Bronchial epithelial cell (primary cell): ENCODE results near the gene TBX19. TPM values are rescaled to one million over a fixed set of nuclear protein-coding genes. Genes with fewer than 3 reads are reported as not detected.
A peak's percentile ranks its signal among the peaks of the same experiment; 100 is the strongest.

Experiments used
- DNase-seq: peaks from one replicate; pipeline ENCODE4 v3.0.0-alpha.2; 2010; ENCODE audit warnings: low read depth
- FAIRE-seq: peaks from 2 replicates; lab custom pipeline; 2011; peaks lifted over from hg19 to GRCh38; lab: Jason Lieb, UNC
- H3K27me3 ChIP-seq: 2 replicates; pipeline ENCODE4 v1.5.1; 2011; ENCODE audit warnings: low read length; ENCODE audit not compliant: control insufficient read depth, insufficient read depth
- H3K36me3 ChIP-seq: 2 replicates; pipeline ENCODE4 v1.5.1; 2011; ENCODE audit warnings: low read length; ENCODE audit not compliant: control insufficient read depth, insufficient read depth
- H3K4me3 ChIP-seq: 2 replicates; pipeline ENCODE4 v1.5.1; 2011; ENCODE audit warnings: mild to moderate bottlenecking, low read depth, low read length, control low read depth
- CTCF ChIP-seq: IDR thresholded peaks from 2 replicates; pipeline ENCODE4 v1.5.1; 2011; ENCODE audit warnings: mild to moderate bottlenecking, moderate library complexity, low read length, control low read depth, inconsistent platforms; ENCODE audit not compliant: insufficient read depth, severe bottlenecking
- total RNA-seq: library from RNA; depleted of rRNA; stranded (reverse); fragments of >200 nt; gene quantifications from 2 replicates; pipeline ENCODE4 v1.2.1, GENCODE V29; 2014

Gene TBX19
- total RNA-seq, 1 donor from 2014 or later, result 0.79 TPM

DNA sequence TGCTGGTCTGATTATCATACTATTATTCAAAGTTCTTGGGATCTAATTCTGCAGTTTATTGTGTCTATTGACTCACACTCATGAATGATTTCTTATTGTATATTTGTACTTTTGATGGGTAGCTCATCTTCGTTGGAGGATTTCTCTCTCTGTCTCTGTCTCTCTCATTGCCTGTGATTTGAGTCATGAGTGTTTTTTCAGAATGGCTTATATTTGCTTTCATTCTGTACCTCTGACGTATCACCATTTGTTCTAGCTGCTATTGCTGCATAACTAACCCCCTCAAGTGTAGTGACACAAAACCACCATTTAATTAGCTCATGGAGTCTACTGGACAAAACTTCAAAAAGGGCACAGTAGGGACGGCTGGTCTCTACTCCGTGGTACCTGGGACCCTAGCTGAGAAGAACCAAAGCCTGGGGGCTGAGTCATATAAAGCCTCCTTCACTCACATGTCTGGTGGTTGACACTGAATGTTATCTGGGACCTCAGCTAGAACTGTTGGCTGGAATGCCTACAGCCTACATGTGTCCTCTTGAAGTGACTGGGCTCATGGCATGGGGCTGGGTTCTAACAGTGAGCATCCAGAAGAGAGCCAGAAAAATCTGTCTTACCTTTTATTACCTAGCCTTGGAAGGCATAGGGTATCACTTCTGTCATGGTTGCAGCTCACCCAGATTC lies 44.2 kb downstream of the TBX19 start:
- DNase-seq (no peak), FAIRE-seq (no peak)
- TF ChIP-seq CTCF, result no peak
- H3K27me3 ChIP-seq, result no peaks in the 10 kb centered on the region
- no peaks in the 10 kb centered on the region for H3K36me3 ChIP-seq
- no peak overlapping the region for H3K4me3 ChIP-seq

DNA sequence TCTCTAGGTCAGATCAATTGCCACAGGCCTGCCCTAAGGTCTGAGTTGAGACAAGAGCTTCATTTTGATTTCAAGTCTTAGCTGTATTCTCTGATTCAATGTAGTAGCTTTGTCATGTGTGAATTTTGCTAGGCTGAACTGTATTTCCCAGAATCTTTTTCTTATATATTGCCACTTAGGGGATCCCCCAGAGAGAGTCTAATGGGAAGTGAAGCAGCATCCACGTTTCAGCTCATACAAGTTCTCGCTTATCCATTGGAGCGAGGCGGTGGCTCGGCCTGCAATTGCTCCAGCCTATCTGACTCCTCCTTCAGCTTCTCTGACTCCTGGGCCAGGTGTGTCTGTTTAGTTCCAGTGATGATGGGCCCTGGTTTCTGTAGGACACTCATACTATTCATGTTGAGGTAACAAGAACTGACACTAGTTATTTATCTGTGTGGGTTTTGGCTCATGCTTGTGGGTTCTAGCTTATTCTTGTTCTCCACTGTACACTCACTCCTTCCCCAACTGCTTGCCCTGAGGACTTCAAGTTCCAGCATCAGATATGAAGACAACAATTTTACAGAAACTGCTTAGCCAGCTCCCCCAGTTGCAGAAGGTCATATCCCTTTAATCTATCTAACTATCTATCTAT lies 48.2 kb downstream of the TBX19 start:
- no peak for TF ChIP-seq CTCF
- DNase-seq (no peak), FAIRE-seq (no peak)
- no peaks in the 10 kb centered on the region for H3K36me3 ChIP-seq
- no peak overlapping the region for H3K4me3 ChIP-seq
- no peaks in the 10 kb centered on the region for H3K27me3 ChIP-seq

- no peak for TF ChIP-seq CTCF
- no peaks in the 10 kb centered on the region for H3K36me3 ChIP-seq
- H3K4me3 ChIP-seq, result no peak overlapping the region
- DNase-seq, result peak; percentile 44
- FAIRE-seq, result no peak
- H3K27me3 ChIP-seq, result no peaks in the 10 kb centered on the region
Observed at GRCh38 chr1:168330285-168330684, 49.6 kb downstream of the TBX19 start.

DNA sequence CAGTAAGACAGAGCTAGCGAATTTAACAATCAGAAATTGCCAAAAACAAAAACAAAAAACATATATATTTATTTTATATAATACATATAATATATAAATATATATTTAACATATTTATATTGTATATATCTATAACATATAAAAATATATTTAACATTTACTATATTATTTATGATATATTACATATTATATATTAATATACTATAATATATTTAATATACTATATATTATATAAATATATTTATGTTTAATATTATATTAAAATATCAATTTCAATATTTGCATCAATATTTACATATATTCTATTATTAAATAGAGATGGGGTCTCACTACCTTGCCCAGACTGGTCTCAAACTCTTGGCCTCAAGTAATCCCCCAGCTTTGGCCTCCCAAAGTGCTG lies 50.9 kb downstream of the TBX19 start:
- no peaks in the 10 kb centered on the region for H3K27me3 ChIP-seq
- no peak for DNase-seq
- TF ChIP-seq CTCF, result no peak
- H3K4me3 ChIP-seq, result no peak overlapping the region
- FAIRE-seq, result no peak
- H3K36me3 ChIP-seq, result no peaks in the 10 kb centered on the region

DNA sequence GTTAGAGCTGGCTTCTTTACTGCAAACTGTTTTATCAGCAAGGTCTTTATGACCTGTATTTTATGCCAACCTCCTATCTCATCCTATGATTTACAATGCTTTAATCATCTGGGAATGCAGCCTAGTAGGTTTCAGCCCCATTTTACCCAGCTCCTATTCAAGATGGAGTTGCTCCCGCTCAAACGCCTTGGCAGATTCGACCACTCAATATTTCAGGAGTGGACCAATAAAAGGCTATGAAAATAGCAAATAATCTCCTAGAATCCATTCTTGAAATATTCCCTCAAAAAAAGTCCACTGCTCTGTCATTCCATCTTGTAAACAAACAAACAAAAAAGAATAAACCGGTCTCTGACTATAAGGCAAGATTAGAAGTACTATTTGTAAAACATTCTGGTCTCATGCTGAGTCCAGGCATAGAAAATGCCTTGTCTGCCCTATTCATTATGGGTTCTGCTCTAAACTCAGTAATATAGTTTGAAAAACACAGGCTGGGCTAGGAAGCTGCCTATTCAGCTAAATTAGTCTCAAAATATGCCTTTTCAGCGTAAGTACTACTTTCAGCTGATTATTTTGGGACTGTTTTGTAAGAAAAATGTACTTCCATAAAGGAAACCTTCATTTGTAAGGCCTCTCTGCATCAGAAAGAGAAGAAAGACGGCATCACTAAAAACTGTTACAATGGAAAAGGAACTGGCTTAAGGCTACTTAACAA lies 53.0 kb downstream of the TBX19 start:
- H3K4me3 ChIP-seq, result no peak overlapping the region
- no peak for TF ChIP-seq CTCF
- no peak for FAIRE-seq
- H3K36me3 ChIP-seq, result no peaks in the 10 kb centered on the region
- no peaks in the 10 kb centered on the region for H3K27me3 ChIP-seq
- DNase-seq, result no peak
